Myocyte (in vitro differentiated cells): Measurements from ENCODE around the gene TWIST1. TPM values are rescaled to one million over a fixed set of nuclear protein-coding genes. Genes with fewer than 3 reads are reported as not detected.
A peak's percentile ranks its signal among the peaks of the same experiment; 100 is the strongest.

Experiments used
- DNase-seq: peaks from one replicate; pipeline ENCODE4 v3.0.0-alpha.2; 2012; ENCODE audit warnings: low read depth
- total RNA-seq: library from RNA; depleted of rRNA; stranded (reverse); fragments of >200 nt; gene quantifications from 2 replicates; pipeline ENCODE4 v1.2.3, GENCODE V29; 2014

TWIST1 gene
- total RNA-seq, 1 donor from 2014 or later, result 24.7 TPM

DNA sequence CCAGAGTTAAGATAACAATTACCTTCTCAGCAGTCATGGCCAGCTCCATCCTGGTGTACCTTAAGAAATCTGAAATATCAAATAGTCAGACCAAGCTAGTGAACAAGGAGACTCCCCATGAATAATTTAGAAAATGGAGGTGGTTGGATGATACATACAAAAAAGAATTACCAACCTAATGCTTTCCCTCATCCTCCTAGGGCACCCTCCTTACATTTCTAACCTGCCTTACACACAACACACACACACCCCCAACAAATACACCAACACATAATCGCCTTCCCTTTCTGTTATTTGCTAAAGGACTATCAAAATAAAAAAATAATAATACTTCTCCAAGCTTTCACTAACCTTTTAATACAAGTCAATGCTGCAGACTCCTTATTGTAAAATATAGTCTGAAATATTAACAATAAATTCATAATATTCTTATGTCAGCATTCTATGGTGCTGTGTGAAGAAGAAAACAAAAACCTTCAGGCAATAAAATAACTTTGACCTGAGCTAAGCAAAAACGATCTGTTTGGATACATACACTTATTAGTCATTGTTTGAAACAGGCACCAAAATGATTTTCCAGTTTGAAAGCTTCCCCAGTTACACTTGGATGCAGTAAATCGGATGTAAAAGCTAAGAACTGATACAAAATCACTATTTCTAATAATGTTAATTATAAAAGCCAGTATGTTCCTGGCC is 3.4 kb downstream of the TWIST1 start:
- DNase-seq, result no peak

DNA sequence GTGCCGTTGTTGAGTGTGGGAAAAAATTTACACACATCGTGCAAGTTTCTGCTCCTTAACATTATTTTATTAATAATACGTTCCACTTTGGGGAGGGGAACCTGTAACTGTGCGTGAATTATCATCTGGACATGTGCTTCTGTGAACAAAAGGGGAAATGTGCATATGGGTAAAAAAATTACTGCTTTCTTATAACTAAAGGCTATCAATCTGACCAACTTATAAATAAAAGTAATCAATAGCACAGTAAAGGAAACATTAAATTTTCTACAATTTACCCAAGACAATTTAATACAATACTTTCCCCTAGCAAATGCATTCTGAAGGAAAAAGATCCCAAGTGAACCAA is 4.5 kb downstream of the TWIST1 start:
- no peak for DNase-seq

DNA sequence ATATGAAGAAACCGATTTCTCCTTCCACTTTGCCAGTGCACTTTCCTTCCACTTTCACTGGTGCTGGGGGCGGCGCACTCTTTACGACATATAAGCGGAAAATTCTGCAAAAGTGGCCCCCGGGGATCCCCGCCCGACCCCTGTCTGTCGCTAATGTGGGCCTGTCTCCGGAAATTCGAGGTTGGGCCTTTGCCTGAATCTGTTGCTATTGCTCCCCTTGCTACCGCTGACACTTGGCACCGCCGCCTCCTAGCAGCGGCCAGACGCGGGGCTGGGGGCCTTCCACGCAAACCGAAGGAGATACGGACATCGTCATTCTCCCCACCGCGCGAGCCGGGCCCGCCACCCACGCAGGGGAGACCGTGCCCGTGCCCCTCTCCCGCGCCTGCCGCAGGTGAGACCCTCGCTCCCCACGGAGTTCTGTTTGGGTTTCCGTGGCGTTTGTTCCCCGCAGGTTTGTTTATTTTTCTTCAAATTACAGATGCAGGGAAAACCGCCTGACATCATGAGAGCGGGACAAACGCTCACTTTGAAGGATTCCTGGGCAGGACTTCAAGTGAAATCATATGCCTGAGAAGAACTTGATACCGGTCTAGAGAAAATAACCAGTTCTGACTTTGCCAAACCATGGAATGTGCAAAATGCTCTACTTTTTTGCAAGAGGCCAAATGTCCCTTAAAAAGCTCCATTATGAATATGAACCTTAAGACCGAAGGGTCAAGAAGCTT is 5.0 kb downstream of the TWIST1 start:
- DNase-seq, result no peak

DNA sequence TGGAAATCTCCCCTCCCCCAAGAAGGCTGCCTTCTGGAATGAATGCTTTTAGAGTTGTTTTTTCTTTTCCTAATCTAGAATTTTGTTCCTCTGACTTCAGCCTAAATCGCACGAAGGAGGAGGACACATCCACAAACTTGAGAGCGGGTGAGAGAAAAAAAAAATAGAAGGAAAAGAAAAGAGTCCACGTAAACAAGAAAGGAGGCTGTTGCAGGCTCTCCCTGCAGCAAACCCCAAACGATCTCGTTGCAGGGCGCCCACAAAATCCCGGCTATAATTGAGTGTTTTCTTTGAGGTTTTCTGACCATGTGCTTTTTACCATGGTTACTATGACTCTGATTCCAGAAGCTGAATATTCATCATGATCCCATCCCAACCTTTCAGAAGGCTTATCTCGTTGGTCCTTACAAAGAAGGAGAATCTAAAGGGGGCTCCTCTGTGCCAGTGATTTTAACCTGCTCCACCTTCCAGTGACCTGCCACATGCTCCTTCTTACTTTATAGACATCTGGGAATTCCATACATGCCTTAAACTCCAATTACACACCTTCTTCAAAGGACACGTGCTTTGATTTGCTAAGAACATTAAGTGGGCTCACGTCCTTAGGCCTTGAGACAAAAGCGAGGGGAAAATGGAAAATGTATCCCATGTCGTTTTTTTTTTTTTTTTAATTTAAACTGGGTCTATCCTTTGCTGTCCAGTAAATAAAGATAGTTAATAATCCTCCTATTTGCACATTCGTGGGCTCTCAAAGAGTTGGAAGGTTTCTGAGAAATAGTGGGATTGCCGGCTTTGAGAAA is 5.8 kb downstream of the TWIST1 start:
- DNase-seq, result no peak

DNA sequence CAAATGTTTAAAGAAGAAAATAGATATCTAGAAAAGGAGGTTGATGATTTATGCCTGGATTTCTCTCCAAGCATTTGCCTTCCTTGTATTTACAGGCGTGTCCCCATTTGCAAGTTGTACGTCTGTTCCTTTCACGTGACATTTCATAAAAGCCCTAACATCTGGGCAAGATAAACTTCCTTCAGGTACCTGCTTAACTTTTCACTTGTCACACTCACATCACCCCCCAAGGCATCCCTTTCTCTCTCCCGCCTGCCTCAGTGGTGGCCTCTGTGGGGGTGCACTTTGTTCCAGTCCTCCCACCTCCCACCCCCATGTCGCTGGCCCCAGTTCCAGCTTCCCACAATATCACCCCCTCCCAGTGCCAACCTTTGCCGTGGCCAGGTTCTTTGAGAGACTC is 6.7 kb downstream of the TWIST1 start:
- no peak for DNase-seq

DNA sequence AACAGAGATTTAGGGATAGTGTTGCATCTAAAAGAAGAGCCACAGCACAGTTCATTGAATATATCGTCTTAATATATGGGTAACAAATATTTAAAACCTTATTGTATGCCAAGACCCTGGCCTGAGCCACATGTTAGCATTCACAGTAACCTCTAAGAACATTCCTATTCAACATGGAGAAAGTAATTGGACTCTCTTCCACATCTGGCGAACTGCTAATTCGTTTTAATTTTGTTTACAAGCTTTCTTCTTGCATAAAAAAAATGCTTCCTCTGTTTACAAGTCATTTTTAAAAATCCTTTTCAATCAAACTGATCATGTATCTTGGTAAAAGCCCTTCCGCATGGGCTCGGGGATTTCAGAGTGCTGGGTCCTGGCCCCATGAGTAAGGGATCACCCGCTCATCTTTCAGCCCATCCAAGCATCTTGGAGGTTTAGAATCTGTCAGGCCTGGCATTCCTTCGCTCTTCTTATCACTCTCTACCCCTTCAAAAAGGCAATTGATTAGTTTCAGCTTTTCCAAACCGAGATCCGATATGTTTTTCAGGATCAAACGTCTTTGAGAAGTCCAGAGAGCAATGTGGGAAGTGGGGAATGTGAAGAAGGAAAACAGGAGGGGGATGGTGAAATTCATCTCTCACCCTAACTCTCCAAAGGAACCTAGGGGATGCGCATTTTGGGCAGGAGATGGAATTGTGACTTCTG is 7.3 kb downstream of the TWIST1 start:
- no peak for DNase-seq

DNA sequence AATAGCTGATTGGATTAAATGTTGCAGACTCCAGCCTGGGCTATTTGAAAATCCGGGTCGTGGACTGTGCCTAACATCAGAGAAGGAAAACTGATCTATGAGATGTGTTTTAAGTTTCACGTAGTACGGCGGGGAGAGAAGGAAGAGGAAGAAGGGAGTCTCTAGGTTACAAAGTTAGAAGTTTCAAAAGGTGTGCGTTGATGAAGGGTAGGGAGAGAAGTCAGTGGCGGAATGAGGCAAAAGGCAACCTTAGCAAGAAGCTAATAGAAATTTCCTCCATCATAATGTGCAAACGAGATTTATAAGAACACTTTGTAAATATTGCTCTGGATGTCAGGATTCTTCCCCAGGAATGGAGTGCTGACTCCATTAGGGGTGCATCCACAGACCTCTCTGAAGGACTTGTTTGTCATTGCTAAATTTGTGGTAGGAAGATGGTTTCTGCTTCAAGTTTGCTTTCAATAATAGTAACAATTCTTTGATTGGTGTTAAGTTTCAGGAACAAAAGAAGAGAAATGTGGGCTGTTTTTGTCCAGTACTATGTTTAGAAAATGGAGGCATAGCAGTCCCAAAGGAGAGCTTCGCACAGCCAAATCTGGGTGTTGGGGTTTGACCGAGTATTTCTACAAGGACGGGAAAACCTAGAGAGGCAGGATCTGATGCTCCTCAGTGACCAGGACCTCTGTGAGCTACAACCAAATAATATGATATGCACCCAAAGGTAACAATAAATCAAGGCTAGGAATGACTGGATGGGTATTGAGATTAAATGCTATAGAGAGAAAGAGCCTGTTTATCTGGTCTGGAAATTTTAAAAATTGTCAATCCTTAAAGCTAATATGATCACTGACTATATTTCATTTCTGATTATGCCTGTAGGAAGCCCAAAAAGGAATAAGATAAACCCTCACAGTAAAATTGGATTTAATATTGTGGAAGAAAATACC is 8.2 kb downstream of the TWIST1 start:
- no peak for DNase-seq

DNA sequence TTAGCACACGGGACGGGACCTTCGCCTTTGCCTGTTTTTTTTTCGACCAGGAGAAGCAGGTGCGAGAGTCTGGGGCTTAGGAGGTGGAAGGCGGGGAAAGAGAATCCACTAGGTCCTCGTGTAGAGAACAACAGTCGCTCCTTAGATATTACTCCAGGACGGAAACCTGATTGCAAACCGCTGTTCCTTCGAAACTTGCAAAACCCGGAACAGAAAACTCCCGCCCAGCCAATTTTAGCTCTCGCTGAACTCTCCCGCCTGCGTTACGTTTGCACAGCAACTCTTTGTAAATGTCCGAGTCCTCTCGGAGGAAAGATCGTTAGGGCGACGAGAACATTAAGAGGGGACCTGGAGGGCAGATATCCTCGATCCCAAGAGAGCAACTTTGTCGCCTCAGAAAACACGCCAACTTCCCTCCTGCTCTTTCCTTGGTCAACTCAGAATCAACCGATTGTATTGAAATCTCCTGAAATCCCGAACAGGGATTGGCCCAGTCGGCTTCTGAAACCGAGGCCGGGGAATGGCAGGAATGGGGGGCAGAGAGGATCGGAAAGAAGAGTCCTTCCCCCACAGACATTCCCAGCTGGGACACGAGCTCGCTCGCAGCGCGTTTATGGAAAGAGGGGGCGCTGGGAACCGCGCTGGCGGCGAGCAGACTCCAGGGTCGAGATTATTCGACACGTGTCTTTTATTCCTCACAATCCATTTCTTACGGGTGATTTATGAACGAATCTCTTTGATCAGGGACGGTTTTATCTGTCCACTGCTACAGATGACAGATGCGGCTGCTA is 9.9 kb downstream of the TWIST1 start:
- DNase-seq, result peak; percentile 70

DNA sequence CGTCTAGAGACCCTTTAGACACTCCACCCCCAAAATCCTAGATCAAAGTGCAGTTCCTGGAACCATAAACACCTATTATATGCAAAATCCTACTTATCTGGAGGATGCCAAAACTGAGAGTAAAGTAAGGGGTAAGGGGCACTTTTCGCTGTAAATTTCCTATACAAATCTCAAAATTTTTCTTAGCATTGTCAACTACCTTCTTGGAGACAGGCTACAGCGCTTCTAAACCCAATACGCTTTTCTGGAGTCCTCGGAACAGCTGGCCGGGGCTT is 10.4 kb downstream of the TWIST1 start:
- no peak for DNase-seq

DNA sequence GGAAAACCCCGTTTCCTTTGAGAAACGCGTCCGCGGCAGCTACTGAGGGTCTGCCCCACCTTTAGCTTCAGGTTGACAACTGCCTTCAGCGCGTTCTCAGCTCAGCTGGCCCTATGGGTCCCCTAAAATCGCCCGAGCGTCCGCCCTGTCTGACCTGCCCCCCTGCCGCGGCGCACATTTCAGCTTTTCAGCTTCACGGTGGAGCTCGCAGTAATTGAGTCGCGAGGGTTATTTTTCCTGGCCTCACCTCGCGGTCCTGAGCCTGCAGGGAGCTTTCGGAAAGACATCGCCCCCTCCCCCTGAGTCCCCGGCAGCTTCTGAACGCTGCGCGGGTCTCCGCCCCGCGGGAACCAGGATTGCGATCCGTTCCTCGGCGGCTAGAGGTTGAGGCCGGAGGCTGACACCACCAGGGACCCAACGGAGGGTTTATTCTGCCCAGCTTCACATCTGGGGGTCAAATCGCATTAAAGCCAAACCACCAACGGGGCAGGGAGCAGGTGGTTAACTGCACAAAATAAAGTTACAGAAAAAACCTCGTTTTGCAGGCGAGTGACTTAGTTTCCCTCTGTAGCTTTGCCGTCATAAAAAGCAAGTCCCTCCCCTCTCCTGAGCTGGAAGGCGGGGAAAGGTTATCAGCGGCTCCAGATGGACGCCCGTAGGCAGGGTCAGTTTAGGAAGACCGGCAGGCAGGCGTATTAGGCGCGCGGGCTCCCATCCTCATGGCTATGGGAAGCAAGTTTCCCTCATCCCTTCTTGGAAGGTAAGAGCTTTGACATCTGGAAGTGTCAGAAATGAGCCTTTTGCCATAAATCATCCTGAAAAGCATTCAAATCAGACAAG is 11.0 kb downstream of the TWIST1 start:
- no peak for DNase-seq

DNA sequence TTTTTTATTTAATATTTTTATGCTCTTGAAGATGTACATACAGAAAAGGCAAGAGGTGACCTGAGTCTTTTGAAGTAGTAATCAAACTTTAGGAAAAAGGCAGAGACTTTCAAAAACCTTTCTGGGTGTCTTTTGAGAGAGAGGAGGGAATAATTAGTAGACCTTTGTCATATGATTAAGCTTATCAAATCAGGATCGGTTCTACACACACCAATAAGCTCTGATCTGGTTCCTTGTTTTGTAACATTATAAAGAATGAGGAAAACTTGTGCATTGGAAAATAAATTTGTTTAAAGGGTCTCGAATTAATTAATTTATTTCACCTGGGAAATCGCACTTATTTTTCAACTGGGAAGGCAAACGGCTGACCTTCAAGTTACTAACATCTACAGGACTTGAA is 11.9 kb downstream of the TWIST1 start:
- no peak for DNase-seq

DNA sequence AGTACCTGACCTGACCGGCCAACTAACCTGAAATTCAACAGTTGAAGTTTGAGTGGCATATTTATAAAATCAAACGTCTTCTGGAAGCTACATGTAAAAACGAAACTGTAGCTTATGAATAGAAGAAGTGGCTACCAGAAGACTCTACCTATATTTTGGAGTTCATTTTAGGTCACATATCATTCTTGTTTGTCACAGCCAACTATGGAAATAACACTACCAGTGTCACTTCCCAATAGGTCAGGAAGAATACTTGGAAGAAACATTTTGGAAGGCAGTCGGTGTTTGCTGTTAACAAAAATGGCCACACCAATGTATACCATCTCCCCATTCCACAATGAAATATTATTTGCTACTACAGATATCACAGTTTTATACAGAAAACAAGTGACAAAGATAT is 12.6 kb downstream of the TWIST1 start:
- DNase-seq, result no peak

DNA sequence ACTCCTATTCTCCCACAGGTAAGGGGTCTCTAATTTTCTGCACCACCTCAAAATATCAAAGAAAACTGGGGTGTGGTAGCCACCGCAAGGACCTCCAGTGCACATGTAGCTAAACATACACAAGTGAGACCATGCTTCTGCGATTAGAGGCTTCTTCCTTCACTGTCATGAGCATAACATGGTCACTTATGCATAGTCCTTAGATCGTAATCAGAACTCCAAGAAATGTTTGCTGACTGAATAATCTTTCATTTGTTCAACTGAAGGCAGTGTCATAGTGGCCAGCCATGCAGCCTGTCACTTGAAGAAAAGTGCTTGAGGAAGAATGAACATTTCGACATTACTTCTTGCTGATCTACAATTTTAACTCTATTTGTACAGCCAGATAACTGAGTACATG is 14.6 kb downstream of the TWIST1 start:
- DNase-seq, result no peak

DNA sequence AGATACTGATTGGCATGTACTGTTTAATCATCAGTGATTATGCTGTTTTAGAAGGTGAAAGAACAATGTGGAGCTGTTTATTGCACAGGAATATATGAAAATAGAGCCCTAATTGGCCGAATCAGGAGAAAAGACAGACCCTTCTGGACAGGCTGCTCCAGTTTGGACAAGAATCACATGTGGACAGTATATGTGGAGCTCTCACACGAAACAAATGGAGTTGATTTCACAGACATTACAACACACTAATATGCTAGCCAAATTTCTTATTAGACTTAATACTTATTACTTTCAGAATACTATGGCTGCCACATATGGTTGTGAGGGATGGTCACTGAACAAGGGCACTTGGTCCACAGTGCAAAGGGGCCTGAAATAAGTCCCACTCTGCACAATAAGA is 15.5 kb downstream of the TWIST1 start:
- no peak for DNase-seq

DNA sequence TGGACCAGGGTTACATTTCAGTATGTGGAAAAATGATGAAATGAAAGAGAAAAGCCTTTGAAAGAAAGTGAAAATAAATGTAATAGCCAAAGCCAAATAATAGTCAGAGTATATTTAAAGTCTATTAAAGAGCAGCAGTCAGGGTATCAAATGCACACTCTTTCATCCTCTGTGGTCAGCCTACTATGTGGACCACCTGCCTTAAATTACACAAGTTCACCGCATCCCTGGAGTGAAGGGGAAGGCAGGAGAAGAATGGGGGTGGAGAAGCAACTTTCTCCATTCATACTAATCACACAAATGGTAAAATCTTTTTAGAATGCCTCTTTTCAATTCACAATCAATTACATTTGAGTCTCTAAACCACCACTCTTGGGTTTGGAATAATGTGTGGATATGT is 16.0 kb downstream of the TWIST1 start:
- peak; percentile 40 for DNase-seq

DNA sequence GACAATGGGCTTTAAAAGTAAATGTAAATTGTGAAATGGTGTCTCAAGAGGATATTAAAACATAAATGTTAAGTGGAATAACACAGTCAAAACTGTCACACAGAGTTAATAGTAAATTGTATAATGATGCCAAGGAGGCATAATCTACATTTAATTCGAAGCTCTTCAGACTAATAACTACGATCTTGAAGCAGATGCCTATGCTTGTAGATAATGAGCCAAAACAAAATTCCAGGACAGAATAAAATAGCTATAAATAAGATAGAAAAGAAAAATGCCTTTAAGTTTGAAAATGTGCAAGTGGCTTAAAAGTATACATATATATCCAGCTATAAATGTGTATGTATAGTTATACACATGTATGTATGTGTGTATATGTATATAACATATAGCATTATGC is 17.5 kb downstream of the TWIST1 start:
- no peak for DNase-seq

DNA sequence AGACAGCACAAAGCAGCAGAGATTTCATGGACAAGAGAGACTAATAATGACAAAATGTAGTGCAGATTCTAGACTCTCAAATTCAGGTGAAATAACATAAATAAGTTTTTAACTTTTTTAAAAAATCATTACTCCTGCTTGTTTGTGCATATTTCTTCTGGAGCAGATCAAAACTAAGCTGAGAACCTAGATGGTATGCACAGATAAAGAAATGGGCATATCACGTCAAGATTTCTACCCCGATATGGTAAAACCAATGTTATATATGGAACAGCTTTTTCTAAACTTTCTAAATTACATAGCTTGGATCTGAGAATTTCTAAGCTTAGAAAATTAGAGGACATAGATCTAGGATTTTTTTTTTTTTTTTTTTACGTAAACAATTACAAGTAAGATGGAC is 18.2 kb downstream of the TWIST1 start:
- no peak for DNase-seq

DNA sequence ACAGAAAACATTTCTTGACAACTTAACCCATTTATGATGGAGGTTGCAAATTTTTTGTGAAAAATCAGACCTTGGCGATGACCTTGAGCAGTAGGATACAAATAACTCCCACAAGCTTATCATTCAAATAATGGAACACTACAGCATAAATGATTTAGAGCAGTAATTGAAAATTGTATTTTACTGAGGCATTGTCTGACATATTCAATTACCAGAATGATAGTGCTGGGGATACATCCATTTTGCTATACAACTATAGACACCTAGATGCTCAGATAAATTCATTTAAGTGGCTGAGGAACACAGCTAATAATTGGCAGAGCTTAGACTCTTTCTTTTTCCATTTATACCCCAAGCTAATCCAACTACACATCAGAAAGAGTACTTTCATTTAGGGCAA is 18.9 kb downstream of the TWIST1 start:
- DNase-seq, result no peak
